GM18519 (cell line): Measurements from ENCODE around the gene ACOXL.

Experiments
- ATAC-seq: cut with Tn5 transposase; IDR thresholded peaks from one replicate; pipeline ENCODE4 v1.9.1; 2021; ENCODE audit warnings: mild to moderate bottlenecking, moderate library complexity; ENCODE audit not compliant: unreplicated experiment, low FRiP score

The ACOXL gene

GRCh38 chr2:111118981-111119821, 386.8 kb downstream of the ACOXL start:
- no peak for ATAC-seq

GRCh38 chr2:111119822-111120252, 387.5 kb downstream of the ACOXL start:
- ATAC-seq: no peak

GRCh38 chr2:111120253-111121027, 388.1 kb downstream of the ACOXL start, which contains the start of gene BCL2L11:
TSS of gene BCL2L11 (plus strand) at chr2:111120914. CDS start at chr2:111123746, 2,832 bp downstream.
- ATAC-seq: peak; percentile 42

- no peak for ATAC-seq
Measured at GRCh38 chr2:111121028-111121827, 388.9 kb downstream of the ACOXL start.

GRCh38 chr2:111121828-111122630, 389.7 kb downstream of the ACOXL start:
- peak; percentile 35 for ATAC-seq

- no peak for ATAC-seq
Measured at GRCh38 chr2:111122631-111123421, 390.5 kb downstream of the ACOXL start.

- ATAC-seq: no peak
Measured at GRCh38 chr2:111123751-111124150, 391.4 kb downstream of the ACOXL start.

- no peak for ATAC-seq
Measured at GRCh38 chr2:111126581-111126980, 394.2 kb downstream of the ACOXL start.

GRCh38 chr2:111127351-111127750, 395.0 kb downstream of the ACOXL start:
- no peak for ATAC-seq

GRCh38 chr2:111128096-111128495, 395.7 kb downstream of the ACOXL start:
- ATAC-seq: no peak

GRCh38 chr2:111133603-111134002, 401.2 kb downstream of the ACOXL start:
- no peak for ATAC-seq

- no peak for ATAC-seq
Measured at GRCh38 chr2:111134055-111134454, 401.7 kb downstream of the ACOXL start.

- ATAC-seq: no peak
Measured at GRCh38 chr2:111135237-111135909, 403.0 kb downstream of the ACOXL start.

GRCh38 chr2:111135910-111136297, 403.5 kb downstream of the ACOXL start:
- no peak for ATAC-seq

- no peak for ATAC-seq
Measured at GRCh38 chr2:111138839-111139238, 406.5 kb downstream of the ACOXL start.

- ATAC-seq: no peak
Measured at GRCh38 chr2:111139637-111140317, 407.4 kb downstream of the ACOXL start.

- ATAC-seq: no peak
Measured at GRCh38 chr2:111140815-111141214, 408.4 kb downstream of the ACOXL start.

GRCh38 chr2:111142101-111142500, 409.7 kb downstream of the ACOXL start:
- ATAC-seq: no peak
